GM21529 (cell line): ENCODE measurements around the gene GMDS.

ENCODE experiments used
- ATAC-seq: cut with Tn5 transposase; IDR thresholded peaks from one replicate; pipeline ENCODE4 v1.9.1; 2021; ENCODE audit not compliant: unreplicated experiment

GMDS gene

DNA sequence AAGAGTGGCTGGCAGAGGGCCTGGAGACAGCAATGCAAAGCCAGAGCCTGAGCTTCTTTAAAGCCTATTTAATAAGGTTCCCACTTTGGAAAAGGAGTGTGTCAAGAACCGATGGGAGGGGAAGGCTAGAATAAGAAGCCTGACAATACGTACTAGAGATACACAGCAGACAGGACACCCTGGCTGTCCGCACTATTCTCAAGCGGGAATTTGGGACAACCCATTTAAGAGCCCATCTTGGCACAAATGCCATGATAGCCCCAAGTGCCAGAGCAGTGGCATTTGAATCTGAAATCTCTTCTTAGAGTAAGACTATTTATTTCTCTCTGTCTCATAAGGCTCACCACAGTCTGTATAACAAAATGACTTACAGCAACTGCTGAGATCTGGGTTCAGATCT lies 3.1 kb downstream of the GMDS start:
- no peak for ATAC-seq

DNA sequence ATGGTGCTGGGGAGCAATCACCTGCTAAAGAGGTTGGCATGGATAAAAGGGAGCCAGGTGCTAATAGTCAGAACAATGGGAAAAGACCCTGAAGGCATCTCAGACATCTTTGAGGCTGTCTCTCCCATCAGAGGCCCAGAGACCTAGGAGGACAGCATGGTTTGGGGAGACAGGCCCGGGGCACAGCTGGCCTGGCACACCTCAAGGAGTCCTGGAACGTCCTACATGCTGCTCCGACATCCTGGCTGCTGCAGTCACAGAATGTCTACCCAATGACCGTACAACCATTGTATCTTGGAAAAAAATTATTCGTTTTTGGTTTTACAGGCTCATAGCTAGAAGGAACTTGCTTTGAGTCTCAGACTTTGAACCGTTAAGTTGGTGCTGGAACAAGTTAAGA lies 4.4 kb downstream of the GMDS start:
- no peak for ATAC-seq

DNA sequence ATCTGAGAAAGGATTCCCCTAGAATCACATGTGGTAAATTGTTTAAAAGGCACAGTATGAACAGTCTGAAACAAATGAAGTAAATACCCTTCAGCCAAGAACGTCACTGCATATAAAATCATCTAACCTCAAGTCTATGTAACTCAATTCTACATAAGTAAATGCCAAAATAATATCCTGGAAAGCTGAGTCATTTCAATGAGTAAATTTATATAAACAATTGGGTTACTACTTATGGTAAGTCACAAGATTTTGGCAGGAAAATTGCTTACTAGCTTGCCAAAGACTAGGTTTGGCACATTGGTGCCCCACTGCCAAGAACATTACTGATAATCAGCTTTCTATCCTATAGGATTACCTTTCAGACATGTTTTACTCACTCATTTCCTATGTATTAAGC lies 8.4 kb downstream of the GMDS start:
- ATAC-seq: no peak

DNA sequence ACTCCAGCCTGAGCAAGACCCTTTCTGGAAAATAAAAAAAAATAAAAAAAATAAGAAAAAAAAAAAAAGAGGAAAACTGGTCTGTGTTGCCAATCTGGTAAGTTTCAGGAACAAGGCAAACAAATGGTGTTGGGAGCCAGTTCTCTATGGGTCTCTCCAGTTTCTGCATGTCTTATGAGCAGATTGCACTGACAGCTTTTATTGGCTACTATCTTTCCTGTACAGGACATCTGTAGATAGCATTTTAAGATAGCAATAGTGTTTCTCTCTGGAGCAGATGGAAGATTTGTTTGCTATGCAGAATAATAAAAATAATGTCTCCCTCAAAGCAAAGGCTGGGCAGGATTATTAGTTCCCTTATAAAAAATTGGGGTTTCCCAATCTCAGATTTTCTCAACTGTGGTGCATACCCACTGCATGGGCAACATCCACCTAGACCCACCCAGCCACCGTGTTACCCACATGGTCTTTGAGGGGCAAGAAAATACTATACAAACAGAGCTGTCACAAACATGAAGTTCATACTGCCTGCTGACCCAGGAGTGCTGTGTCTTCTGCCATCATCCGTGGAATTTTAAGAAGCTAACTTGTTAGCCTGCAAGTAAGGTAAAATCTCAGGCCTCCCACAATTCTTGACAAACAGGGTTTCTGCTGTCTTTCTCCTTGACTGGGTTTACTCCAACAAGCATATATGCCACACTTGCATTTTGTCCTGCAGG lies 9.5 kb downstream of the GMDS start:
- ATAC-seq: no peak

DNA sequence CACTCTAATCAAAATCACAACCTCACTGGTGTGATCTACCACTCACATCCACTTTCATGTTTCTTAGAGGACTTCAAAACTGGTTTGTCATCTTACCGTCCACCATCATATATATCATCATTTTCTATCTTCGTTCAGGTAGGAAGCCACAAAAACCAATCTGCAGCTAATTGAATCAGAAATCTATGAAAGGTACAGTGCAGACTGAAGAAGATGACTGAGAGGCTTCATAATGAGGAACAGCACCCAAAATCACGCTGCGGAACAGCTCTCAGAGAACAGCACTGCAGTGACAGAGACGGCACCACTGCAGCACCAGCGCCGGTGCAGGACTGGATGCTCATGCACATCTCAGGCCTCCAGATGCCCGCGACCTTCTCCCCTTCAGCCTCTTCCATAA lies 13.0 kb downstream of the GMDS start:
- ATAC-seq: peak; percentile 60

DNA sequence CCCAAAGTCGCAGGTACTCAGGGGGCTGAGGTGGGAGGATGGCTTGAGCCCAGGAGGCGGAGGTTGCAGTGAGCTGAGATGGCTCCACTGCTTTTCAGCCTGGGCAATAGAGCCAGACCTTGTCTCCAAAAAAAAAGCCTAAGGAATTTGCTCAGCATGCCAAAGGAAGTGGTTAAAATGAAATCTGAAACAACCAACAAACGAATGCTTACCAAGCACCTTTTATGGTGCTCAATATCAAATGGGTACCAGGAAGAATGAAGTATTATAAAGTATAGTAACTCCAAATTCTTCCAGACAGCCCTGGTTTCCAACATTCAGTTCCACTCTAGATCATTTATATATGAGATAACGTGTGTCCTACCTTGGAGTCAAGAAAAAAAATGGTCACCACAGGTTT lies 14.0 kb downstream of the GMDS start:
- no peak for ATAC-seq

DNA sequence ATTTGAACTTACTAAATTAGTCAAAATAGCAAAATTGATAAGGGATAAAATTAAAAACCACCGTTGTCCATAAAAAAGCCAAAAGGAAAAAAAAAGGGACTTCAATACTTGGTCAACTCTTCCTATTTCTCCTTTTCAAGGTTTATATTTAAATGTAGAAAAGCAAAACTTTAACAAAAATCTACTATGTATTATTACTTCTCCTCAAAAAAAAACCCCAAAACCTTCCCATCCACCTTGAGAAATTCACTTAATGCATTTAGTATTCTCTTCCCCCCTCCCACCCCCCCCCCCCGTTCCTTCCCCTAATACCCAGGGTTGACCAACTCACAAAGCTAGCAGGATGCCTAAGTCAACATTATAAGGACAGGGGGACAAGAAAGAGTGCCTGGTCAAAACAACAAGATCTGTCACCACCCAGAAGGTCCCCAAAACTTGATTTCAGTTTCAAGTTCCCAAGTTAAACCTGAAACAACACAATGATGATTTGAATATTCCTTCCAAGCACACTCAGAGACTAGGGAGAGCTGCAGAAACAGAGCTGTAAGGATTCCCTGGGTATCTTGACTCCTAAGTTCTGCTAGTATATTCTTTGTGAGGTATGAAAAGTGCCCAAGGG lies 14.6 kb downstream of the GMDS start:
- ATAC-seq: peak; percentile 82

DNA sequence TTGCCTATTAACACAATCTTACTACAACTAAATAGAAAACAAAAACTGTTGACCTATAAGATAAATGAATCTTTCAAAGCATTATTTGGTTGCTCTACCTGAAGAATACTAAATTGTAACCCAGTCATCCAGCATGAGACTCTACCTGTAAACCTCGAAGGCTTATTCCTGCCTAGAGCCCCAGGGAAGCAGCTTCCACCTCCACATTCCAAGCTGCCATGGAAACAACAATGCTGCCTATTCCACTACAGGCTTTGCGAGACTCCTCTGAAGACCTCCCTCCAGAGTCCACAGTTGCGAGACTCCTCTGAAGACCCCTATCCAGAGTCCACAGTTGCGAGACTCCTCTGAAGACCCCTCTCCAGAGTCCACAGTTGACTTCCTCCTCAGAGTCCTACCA lies 15.7 kb downstream of the GMDS start:
- no peak for ATAC-seq

DNA sequence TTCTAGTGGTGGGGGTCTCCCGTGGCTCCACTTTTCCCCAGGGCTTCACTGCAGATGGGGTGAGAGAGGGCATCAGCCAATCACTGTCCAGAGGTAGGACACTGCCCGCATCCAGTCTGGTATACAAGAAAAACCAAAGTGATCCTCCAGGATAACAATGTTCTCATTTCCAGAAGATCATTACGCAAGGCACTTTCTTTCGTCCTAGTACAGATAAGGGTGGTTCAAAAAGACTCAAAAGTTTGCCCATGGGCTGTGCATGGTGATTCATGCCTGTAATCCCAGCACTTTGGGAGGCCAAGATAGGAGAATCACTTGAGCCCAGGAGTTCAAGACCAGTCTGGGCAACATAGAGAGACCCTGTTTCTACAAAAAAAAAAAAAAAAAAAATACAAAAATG lies 16.4 kb downstream of the GMDS start:
- no peak for ATAC-seq

DNA sequence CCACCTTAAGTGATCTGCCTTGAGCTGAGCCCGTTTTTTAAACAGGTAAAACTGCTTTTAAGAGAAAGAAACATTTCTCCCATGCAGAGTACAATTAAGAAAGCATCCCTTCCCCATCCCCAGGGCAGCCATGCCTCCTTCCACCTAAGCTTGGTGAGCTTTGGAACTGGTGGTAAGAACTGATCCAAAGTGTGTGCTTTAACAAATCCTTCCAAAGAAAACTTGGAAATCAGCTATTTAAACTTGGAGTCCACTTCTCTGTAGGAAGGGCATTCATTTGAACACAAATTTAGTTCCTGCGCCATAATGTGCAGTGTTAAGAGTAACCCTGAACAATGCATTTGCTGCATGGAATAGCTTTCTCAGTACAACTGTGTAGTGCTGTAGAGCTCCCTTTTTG lies 17.0 kb downstream of the GMDS start:
- ATAC-seq: no peak

DNA sequence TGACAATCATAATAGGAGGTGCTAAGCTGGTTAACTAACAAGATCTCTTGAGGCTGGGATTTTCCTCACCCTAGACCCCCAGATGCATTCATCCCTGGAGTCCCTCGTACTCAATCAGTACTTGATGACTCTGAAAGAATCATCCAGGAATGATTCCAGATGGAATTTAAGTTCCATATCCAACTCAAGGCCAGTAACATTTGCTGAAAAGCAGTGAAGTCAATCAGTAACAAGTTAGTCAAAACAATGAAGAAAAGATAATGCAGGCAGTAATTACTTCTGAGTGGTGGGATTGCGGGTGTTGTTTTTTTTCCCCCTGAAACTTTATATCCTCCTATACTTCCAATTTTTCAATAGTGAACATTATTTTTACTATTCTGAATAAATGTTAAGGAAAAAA lies 18.6 kb downstream of the GMDS start:
- ATAC-seq: no peak

DNA sequence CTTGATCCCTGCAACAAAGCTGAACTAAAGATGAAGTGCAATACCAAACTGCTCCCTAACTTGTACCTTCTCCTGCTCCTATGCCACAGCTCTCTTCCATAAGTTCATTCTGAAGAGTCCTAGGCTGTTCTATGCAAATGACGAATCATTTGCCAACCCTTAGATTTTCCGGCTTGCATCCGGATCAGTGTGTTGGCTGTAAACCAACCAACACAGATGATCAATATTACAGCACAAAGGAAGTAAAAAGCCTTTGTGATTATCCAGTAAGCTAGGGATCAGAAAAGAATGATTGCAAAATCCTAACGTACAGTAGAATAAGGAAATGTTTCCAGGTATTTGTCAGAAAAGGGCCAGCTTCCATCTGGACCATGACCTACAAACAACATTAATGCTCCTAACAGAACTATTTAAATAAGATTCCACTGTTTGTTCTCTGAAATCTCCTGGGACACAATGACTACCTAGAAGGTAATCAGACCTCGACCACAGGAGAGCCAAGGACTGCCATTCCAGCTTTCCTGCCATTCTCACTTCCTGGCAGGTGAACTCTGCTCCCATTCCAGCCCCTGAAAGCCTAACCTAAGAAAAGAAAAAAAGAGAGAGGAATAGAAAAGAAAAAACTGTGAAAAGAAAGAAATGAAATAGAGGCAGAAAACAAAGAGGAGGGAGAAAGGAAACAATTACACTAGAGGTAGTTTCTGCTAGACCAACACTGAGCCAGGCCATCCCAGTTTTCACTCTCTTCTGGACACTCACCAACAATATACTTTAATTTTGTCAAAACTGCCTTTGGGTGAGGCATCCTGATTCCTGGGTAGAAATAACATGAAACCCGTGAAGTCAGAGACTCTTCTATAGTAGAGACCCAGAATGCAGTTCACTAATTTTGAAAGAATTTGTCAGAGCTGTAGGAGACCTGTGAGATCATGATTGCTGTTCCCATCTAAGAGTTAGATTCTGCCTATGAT lies 19.7 kb downstream of the GMDS start:
- no peak for ATAC-seq

DNA sequence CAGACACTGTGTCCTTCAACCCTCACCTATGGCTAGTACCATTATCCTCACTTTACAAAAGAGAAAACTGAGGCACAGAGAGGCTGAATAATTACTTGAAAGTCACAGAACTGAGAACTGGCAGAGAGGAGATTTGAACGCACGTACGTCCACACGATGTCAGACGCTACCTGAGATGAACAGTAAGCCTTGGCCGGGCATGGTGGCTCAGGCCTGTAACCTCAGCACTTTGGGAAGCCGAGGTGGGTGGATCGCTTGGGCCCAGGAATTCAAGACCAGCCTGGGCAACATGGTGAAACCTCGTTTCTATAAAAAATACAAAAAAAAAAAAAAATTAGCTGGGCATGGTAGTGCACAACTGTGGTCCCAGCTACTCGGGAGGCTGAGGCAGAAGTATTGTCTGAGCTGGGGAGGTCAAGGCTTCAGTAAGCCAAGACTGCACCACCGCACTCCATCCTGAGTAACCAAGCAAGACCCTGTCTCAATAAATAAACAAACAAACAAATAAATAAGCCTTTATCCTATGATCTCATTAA lies 20.5 kb downstream of the GMDS start:
- no peak for ATAC-seq

DNA sequence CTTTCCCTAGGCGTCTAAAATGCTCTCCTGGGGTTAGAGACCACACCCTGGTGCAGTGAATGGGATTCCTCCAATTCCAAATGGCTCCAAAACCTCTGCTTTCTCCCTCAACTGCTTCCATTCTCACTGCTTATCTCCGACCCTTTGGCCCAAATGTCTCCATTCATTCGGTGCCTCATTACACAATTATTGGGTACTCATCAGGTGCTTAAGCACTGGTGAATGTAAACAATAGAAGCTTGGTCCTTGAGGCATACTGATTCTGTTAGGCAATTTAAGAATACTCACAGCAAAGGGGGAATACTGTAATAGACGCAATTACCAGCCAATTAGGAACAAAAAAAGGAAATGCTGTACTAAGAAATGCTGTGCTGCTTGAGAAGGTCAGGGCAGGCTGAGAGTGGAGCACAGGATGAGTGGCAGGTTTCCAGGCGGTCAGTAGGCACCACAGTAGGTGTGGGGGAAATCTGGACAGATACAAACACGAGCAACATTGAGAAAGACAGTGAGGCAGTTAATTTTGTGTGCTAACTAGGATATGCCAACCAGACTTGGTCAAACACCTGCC lies 23.0 kb downstream of the GMDS start:
- no peak for ATAC-seq

DNA sequence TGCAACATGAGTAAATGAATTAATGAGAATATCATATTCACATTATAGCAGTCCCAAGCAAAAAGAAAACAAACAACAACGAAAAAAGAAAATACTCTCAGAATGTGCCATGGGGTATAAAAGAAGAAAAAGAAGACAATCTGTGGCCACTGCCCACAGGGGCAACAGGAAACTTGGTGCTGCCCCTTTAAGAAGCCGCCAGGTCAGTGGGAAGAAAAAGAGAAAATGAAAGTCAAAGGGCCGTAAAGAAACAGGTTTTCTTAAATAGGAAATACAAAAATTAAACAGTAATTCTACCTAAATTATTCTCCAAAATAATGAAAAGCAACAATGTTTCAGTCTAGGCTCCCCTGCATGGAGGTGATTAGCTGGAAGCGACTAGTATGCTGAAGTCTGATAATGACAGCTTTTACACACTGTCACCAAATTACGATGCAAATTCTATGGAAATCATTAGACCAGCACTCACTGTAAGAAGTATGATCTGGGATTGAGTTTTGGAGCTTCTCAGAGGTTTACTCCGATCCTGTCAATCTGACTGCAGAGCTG lies 23.6 kb downstream of the GMDS start:
- no peak for ATAC-seq

DNA sequence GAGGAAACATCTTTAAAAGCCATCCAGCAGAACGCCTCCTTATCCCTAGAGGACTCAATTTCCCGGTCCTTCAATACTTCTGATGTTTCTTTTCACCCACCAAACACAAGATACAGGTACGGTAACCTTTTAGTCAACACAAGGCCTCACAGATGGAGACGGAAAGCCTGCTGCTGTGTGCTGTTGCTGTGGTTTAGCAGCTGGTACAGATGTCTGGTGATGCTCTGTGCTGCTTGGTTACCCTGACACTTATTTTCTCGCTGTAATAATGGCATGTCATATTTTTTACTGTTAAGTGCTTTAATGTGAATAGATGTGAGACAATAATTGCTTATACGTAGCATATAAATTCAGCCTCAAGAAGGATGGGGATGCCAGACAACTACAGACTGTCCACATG lies 25.3 kb downstream of the GMDS start:
- ATAC-seq: no peak

DNA sequence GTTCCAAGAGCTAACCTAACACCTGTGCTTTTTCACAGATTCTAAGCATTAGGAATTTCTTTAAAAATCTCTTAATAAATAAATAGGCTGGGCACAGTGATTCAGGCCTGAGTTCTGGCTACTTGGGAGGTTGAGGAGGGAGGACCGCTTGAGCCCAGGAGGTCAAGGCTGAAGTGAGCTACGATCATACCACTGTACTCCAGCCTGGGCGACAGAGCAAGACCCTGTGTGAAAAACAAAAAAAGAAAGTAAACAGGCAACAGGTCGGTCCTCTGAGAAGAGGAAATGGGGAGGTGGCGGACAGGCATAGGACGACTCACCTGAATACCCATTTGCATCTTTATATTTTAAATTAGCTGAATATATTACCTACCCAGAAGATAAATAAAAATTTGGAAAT lies 26.5 kb downstream of the GMDS start:
- ATAC-seq: no peak

DNA sequence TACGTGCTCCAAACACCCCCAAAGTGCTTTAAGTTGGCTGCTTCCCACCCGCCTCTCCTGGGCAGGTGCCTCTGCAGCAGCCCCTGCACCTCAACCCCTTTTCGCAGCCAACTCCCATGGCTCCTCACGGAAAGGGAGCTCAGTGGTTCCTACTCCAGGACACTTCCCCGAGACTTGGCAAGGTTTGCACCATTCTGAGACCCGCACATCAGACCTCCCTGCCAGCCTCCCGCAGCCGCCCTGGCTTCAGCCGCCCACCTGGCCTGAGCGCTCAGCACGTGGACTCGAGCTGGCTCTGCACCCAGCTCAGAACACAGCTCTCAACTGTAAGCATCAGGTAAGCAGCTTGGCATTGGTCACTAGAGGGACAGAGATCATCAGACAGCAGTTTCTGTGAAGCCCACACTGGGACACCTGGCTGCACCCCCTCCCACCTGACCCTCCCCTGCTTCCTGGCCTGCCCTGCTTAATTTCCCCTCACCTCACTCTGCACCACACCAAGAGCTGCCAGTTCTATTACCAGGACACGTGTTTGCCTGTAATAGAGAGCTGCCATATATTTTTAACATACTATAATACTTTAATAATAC lies 28.5 kb downstream of the GMDS start:
- ATAC-seq: no peak

DNA sequence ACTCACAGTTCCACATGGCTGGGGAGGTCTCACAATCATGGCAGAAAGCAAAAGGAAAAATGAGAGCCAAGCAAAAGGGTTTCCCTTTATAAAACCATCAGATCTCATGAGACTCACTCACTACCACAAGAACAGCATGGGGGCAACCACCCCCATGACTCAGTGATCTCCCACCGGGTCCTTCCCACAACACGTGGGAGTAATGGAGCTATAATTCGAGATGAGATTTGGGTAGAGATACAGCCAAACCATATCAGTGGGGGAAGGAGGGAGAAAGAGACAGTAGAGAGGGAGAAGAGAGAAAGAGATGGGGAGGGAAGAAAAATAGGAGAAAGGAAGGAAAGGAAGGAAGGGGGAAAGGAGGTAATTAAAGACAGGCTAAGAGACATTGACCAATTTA lies 30.1 kb downstream of the GMDS start:
- no peak for ATAC-seq

DNA sequence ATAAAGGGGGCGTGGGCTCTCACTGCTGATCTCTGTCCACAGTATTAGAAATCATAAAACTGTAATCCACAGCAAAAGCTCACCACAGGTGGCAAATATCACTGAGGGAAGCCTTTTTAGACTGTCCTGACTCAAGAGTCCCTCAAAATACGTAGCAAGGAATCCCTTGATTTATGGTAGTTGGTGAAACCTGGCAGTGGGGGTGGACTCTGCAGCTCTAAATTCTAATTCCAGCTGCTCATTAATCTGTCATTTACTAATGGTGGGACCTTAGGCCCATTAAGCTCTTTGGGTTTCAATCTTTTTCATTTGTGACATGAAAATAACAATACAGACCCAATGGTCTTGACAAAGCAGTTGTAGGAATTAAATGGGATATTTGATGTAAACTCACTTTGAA lies 32.3 kb downstream of the GMDS start:
- ATAC-seq: no peak
